GM18867 (cell line): Measurements from ENCODE around the gene RASEF.
"Not testable (repeated sequence)": the region's sequence is repeated elsewhere in the genome, so short reads cannot be mapped to it uniquely, and the experiment has no call there.

Experiments used
- ATAC-seq: cut with Tn5 transposase; IDR thresholded peaks from one replicate; pipeline ENCODE4 v1.9.1; 2021; ENCODE audit warnings: mild to moderate bottlenecking, moderate library complexity; ENCODE audit not compliant: unreplicated experiment

The RASEF gene

GRCh38 chr9:83062651-83063527 lies at the start of gene RASEF:
RASEF (minus strand) TSS chr9:83063142; CDS start chr9:83062867, 275 bp downstream.
- no peak for ATAC-seq

- no peak for ATAC-seq
These were observed 48.2 kb upstream of the RASEF start for GRCh38 chr9:83111169-83111568.

GRCh38 chr9:83109296-83109695 lies 46.4 kb upstream of the RASEF start:
- ATAC-seq: no peak

GRCh38 chr9:83108208-83108607 lies 45.3 kb upstream of the RASEF start:
- ATAC-seq: no peak

GRCh38 chr9:83106772-83107171 lies 43.8 kb upstream of the RASEF start:
- no peak for ATAC-seq

- ATAC-seq: no peak
These were observed 43.3 kb upstream of the RASEF start for GRCh38 chr9:83106263-83106662.

- no peak for ATAC-seq
These were observed 34.7 kb upstream of the RASEF start for GRCh38 chr9:83097633-83098032.

- ATAC-seq: not testable (repeated sequence)
These were observed 30.4 kb upstream of the RASEF start for GRCh38 chr9:83093311-83093710.

GRCh38 chr9:83081846-83082245 lies 18.9 kb upstream of the RASEF start:
- no peak for ATAC-seq

GRCh38 chr9:83081010-83081409 lies 18.1 kb upstream of the RASEF start:
- ATAC-seq: no peak

GRCh38 chr9:83075932-83076331 lies 13.0 kb upstream of the RASEF start:
- not testable (repeated sequence) for ATAC-seq

GRCh38 chr9:83072498-83072897 lies 9.6 kb upstream of the RASEF start:
- not testable (repeated sequence) for ATAC-seq

GRCh38 chr9:83071626-83072025 lies 8.7 kb upstream of the RASEF start:
- ATAC-seq: no peak

- ATAC-seq: no peak
These were observed 7.3 kb upstream of the RASEF start for GRCh38 chr9:83070261-83070660.

- no peak for ATAC-seq
These were observed 6.7 kb upstream of the RASEF start for GRCh38 chr9:83069651-83070050.

- ATAC-seq: no peak
These were observed 5.5 kb upstream of the RASEF start for GRCh38 chr9:83068414-83068813.

- no peak for ATAC-seq
These were observed 4.6 kb upstream of the RASEF start for GRCh38 chr9:83067579-83067978.

- no peak for ATAC-seq
These were observed 3.8 kb upstream of the RASEF start for GRCh38 chr9:83066771-83067170.

GRCh38 chr9:83065233-83065632 lies 2.3 kb upstream of the RASEF start:
- ATAC-seq: no peak

- no peak for ATAC-seq
These were observed 822 bp downstream of the RASEF start for GRCh38 chr9:83061990-83062650.

- ATAC-seq: no peak
These were observed 1.9 kb downstream of the RASEF start for GRCh38 chr9:83061036-83061435.

- no peak for ATAC-seq
These were observed 2.4 kb downstream of the RASEF start for GRCh38 chr9:83060556-83060955.
